HepG2 (cell line): ENCODE measurements around the gene CTTNBP2NL. TPM values are rescaled to one million over a fixed set of nuclear protein-coding genes. Genes with fewer than 3 reads are reported as not detected.
A peak's percentile ranks its signal among the peaks of the same experiment; 100 is the strongest.

ENCODE experiments used
- ARID4A ChIP-seq: sonication (generic); formaldehyde crosslinking; IDR thresholded peaks from 2 replicates; pipeline ENCODE4 v1.5.0; 2020; ENCODE audit warnings: mild to moderate bottlenecking, missing genetic modification reagents, borderline replicate concordance
- BRCA1 ChIP-seq: sonication (generic); formaldehyde crosslinking; IDR thresholded peaks from 2 replicates; pipeline ENCODE4 v1.4.0; 2020; ENCODE audit warnings: missing genetic modification reagents
- DR1 ChIP-seq: sonication (generic); formaldehyde crosslinking; IDR thresholded peaks from 2 replicates; pipeline ENCODE4 v1.8.0; 2021; ENCODE audit warnings: mild to moderate bottlenecking, missing genetic modification reagents, inconsistent platforms
- GLMP ChIP-seq: sonication (generic); formaldehyde crosslinking; IDR thresholded peaks from 2 replicates; pipeline ENCODE4 v1.9.0; 2021; ENCODE audit warnings: missing genetic modification reagents, mild to moderate bottlenecking, borderline replicate concordance
- HNRNPK ChIP-seq: fragments of 200-400 bp; formaldehyde crosslinking; IDR thresholded peaks from 2 replicates; pipeline ENCODE4 v1.6.1; 2018; ENCODE audit warnings: low read length, low read depth, moderate library complexity, mild to moderate bottlenecking; ENCODE audit not compliant: poor library complexity, severe bottlenecking
- TEAD2 ChIP-seq: sonication (generic); formaldehyde crosslinking; IDR thresholded peaks from 2 replicates; pipeline ENCODE4 v1.9.0; 2021; ENCODE audit warnings: missing genetic modification reagents
- TGIF2 ChIP-seq: IDR thresholded peaks from 2 replicates; pipeline ENCODE4 v1.6.1; 2016; ENCODE audit warnings: control low read depth, missing compliant biosample characterization
- ZBTB49 ChIP-seq: sonication (generic); formaldehyde crosslinking; IDR thresholded peaks from 2 replicates; pipeline ENCODE4 v1.4.0; 2020; ENCODE audit warnings: missing genetic modification reagents, borderline replicate concordance
- ZHX1 ChIP-seq: sonication (generic); formaldehyde crosslinking; IDR thresholded peaks from 2 replicates; pipeline ENCODE4 v1.8.1; 2022; ENCODE audit warnings: low read depth, mild to moderate bottlenecking, missing genetic modification reagents
- ZNF451 ChIP-seq: sonication (generic); formaldehyde crosslinking; IDR thresholded peaks from 2 replicates; pipeline ENCODE4 v1.5.0; 2020; ENCODE audit warnings: mild to moderate bottlenecking, missing genetic modification reagents
- ZNF512 ChIP-seq: sonication (generic); formaldehyde crosslinking; IDR thresholded peaks from 2 replicates; pipeline ENCODE4 v1.4.0; 2020; ENCODE audit warnings: mild to moderate bottlenecking, missing genetic modification reagents
- ZSCAN25 ChIP-seq: sonication (generic); formaldehyde crosslinking; IDR thresholded peaks from 2 replicates; pipeline ENCODE4 v1.8.0; 2022; ENCODE audit warnings: mild to moderate bottlenecking, missing genetic modification reagents
- ZSCAN9 ChIP-seq: IDR thresholded peaks from 2 replicates; pipeline ENCODE4 v1.6.1; 2016; ENCODE audit warnings: borderline replicate concordance
- polyA plus RNA-seq, 8 experiments: library from polyadenylated mRNA; depleted of rRNA in 3 of 8; stranded (reverse) in 7 of 8; unstranded in 1 of 8; fragments of >200 nt; fragmentation: Illumina TruSeq in 4 of 8; extraction: Trizol in 4 of 8; gene quantifications; 2 replicates each; pipeline versions ENCODE4 v1.2.1 to v1.2.3, GENCODE V29; 2011 to 2016; ENCODE audit warnings: low read depth in 4 of 8, missing spikeins in 1 of 8, mixed read lengths in 1 of 8; ENCODE audit not compliant: insufficient read depth in 1 of 8
- total RNA-seq, 5 experiments: library from RNA; depleted of rRNA; stranded (reverse); fragments of >200 nt; fragmentation: Illumina TruSeq; extraction: Trizol; gene quantifications; 2 replicates each; pipeline ENCODE4 v1.2.3, GENCODE V29; 2016; ENCODE audit warnings: low read depth in 1 of 5

The CTTNBP2NL gene
- total and polyA plus RNA-seq, 2 of the 13 experiments (the other 11 are each of a cell fraction or from before 2014, with no cell fraction given): 2.1 to 4.1 TPM

- TF ChIP-seq ZHX1 (CRISPR knock-in tag) (no peak), ZNF451 (CRISPR knock-in tag) (no peak), ZSCAN25 (no peak), ZNF512 (CRISPR knock-in tag) (no peak), TEAD2 (CRISPR knock-in tag) (no peak), DR1 (CRISPR knock-in tag) (no peak), TGIF2 (CRISPR knock-in tag) (no peak), ARID4A (CRISPR knock-in tag) (0 out of 2 replicates have a peak, but pooled peaks have one; percentile 16), HNRNPK (no peak), BRCA1 (CRISPR knock-in tag) (no peak), ZSCAN9 (CRISPR knock-in tag) (no peak), GLMP (no peak), ZBTB49 (CRISPR knock-in tag) (no peak)
These were observed 26.4 kb upstream of the CTTNBP2NL start (continued) for GRCh38 chr1:112369392-112370285.
